Activated T-helper 1 cell treated with Interleukin-2 at 50 U/mL for 16 hours (primary cell): ENCODE data around the gene PRR5.
"Not testable (repeated sequence)": the region's sequence is repeated elsewhere in the genome, so short reads cannot be mapped to it uniquely, and the experiment has no call there.

Experiments
- DNase-seq: peaks from one replicate; pipeline ENCODE4 v3.0.0-alpha.2; 2020; ENCODE audit warnings: low read depth

PRR5 gene

GRCh38 chr22:44673406-44673805 lies 28.6 kb upstream of the PRR5 start:
- no peak for DNase-seq

- not testable (repeated sequence) for DNase-seq
Measured at GRCh38 chr22:44676066-44676440, 26.0 kb upstream of the PRR5 start.

GRCh38 chr22:44676441-44677352 lies 25.3 kb upstream of the PRR5 start:
- DNase-seq = no peak

- DNase-seq = no peak
Measured at GRCh38 chr22:44677353-44677840, 24.6 kb upstream of the PRR5 start.

- no peak for DNase-seq
Measured at GRCh38 chr22:44677871-44678555, 24.0 kb upstream of the PRR5 start.

- DNase-seq = no peak
Measured at GRCh38 chr22:44678556-44679305, 23.3 kb upstream of the PRR5 start.

- DNase-seq = not testable (repeated sequence)
Measured at GRCh38 chr22:44679306-44679647, 22.7 kb upstream of the PRR5 start.

- DNase-seq = no peak
Measured at GRCh38 chr22:44680058-44680457, 21.9 kb upstream of the PRR5 start.

- no peak for DNase-seq
Measured at GRCh38 chr22:44680481-44680894, 21.5 kb upstream of the PRR5 start.

GRCh38 chr22:44682556-44683168 lies 19.3 kb upstream of the PRR5 start:
- DNase-seq = no peak

- no peak for DNase-seq
Measured at GRCh38 chr22:44683237-44683636, 18.8 kb upstream of the PRR5 start.

GRCh38 chr22:44683881-44684280 lies 18.1 kb upstream of the PRR5 start:
- no peak for DNase-seq

- peak; percentile 75 for DNase-seq
Measured at GRCh38 chr22:44684506-44685383, 17.3 kb upstream of the PRR5 start.

- peak; percentile 65 for DNase-seq
Measured at GRCh38 chr22:44685384-44686056, 16.5 kb upstream of the PRR5 start.

GRCh38 chr22:44686873-44687600 lies 15.0 kb upstream of the PRR5 start:
- no peak for DNase-seq

GRCh38 chr22:44689173-44689572 lies 12.8 kb upstream of the PRR5 start:
- no peak for DNase-seq

GRCh38 chr22:44689915-44690524 lies 12.0 kb upstream of the PRR5 start:
- DNase-seq = no peak

- no peak for DNase-seq
Measured at GRCh38 chr22:44691796-44692661, 10.0 kb upstream of the PRR5 start.

GRCh38 chr22:44692662-44693007 lies 9.4 kb upstream of the PRR5 start:
- DNase-seq = no peak
